OCI-LY1 (cell line): ENCODE measurements around the gene SCAPER.

Source experiments
- H2AFZ ChIP-seq: fragments of 200-600 bp; sonication (generic), shearing (Covaris generic); 2 replicates; pipeline ENCODE4 v1.6.0; 2014; ENCODE audit warnings: antibody characterized with exemption, mild to moderate bottlenecking, low read length
- H3F3A ChIP-seq: fragments of 200-600 bp; sonication (generic), shearing (Covaris generic); 2 replicates; pipeline ENCODE4 v1.6.0; 2014; ENCODE audit warnings: mild to moderate bottlenecking, antibody characterized with exemption, low read length, moderate library complexity; ENCODE audit not compliant: insufficient read depth
- H3K27ac ChIP-seq: fragments of 200-600 bp; sonication (generic); 2 replicates; pipeline ENCODE4 v1.5.1; 2014; ENCODE audit warnings: low read length, mixed run types, mild to moderate bottlenecking, low read depth; ENCODE audit not compliant: poor library complexity, severe bottlenecking
- H3K27me3 ChIP-seq: fragments of 200-600 bp; sonication (generic); 2 replicates; pipeline ENCODE4 v1.6.0; 2014; ENCODE audit warnings: antibody characterized with exemption, mild to moderate bottlenecking, low read length, moderate library complexity; ENCODE audit not compliant: insufficient read depth
- H3K36me3 ChIP-seq: fragments of 200-600 bp; sonication (generic); 2 replicates; pipeline ENCODE4 v1.6.1; 2014; ENCODE audit warnings: mild to moderate bottlenecking, antibody characterized with exemption, low read length, moderate library complexity, mixed read lengths; ENCODE audit not compliant: insufficient read depth
- H3K4me1 ChIP-seq: fragments of 200-600 bp; sonication (generic); 2 replicates; pipeline ENCODE4 v1.5.1; 2014; ENCODE audit warnings: mild to moderate bottlenecking, low read length, moderate library complexity; ENCODE audit not compliant: insufficient read depth, severe bottlenecking
- H3K4me2 ChIP-seq: fragments of 200-600 bp; sonication (generic), shearing (Covaris generic); 2 replicates; pipeline ENCODE4 v1.6.1; 2014; ENCODE audit warnings: low read length
- H3K4me3 ChIP-seq: fragments of 200-600 bp; sonication (generic); 2 replicates; pipeline ENCODE4 v1.5.1; 2014; ENCODE audit warnings: low read length, low read depth, mild to moderate bottlenecking, mixed read lengths; ENCODE audit not compliant: poor library complexity, severe bottlenecking
- H3K79me2 ChIP-seq: fragments of 200-600 bp; shearing (Covaris generic); 2 replicates; pipeline ENCODE4 v1.6.1; 2016; ENCODE audit warnings: mixed run types, low read length, mixed read lengths; ENCODE audit not compliant: insufficient read depth
- H3K9ac ChIP-seq: fragments of 200-600 bp; sonication (generic), shearing (Covaris generic); 2 replicates; pipeline ENCODE4 v1.6.1; 2014; ENCODE audit warnings: mild to moderate bottlenecking, low read length, mixed read lengths
- H3K9me2 ChIP-seq: fragments of 200-600 bp; sonication (generic), shearing (Covaris generic); 2 replicates; pipeline ENCODE4 v1.6.1; 2014; ENCODE audit warnings: low read depth, mild to moderate bottlenecking, low read length, mixed read lengths
- H3K9me3 ChIP-seq: fragments of 200-600 bp; shearing (Covaris generic); 2 replicates; pipeline ENCODE4 v1.6.1; 2014; ENCODE audit warnings: low read length, mixed read lengths
- H4K20me1 ChIP-seq: fragments of 200-600 bp; sonication (generic), shearing (Covaris generic); 2 replicates; pipeline ENCODE4 v1.6.0; 2016; ENCODE audit warnings: mild to moderate bottlenecking, low read length; ENCODE audit not compliant: insufficient read depth
- EZH2 ChIP-seq: fragments of 200-600 bp; sonication (generic), shearing (Covaris generic); IDR thresholded peaks from 2 replicates; pipeline ENCODE4 v1.8.0; 2017; ENCODE audit warnings: borderline replicate concordance, mixed run types, mild to moderate bottlenecking, antibody characterized with exemption, low read length, moderate library complexity, mixed read lengths
- TF ChIP-seq, protein P1 (sequence below): fragments of 200-600 bp; sonication (generic), shearing (Covaris generic); IDR thresholded peaks from 2 replicates; pipeline ENCODE4 v1.5.1; 2017; ENCODE audit warnings: mild to moderate bottlenecking, antibody characterized with exemption, low read length, moderate library complexity, mixed read lengths

SCAPER gene

DNA sequence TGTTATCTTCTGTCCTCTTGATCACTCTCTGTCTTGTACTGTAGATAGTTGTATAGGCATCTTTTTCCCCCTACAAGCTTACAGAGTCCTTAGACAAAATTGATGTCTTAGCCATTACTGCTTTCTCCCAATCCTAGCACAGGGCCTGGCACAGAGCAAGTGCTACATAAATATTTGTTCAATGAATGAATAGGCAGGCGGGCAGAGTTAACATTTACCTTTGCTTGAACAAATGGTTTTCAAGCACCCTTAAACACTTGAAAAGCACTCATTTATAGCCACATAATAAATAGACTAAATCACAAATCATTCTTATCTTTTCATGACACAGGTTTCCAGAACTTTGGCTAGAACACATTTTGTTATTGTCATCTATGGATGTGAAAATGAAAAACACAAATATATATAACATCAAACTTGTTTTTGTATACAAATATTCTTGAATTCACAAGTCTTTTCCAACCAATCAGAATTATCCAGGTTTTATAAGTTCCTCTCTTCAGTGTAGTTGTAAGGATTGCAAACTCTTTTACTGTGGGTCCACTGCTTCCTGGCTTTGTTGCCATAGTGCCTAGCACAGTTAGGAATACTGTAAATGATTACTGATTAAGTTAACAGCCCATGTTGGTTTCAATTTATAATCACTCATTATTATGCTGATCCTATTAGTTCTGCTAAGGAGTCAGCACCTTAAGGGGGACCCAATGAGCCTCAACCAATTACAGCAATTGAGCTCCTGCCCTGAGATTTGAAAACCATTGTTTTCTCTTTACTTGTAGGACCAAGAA is 506.6 kb downstream of the SCAPER start:
- no peaks in the 10 kb centered on the region for H3K9me2 ChIP-seq
- no peaks in the 10 kb centered on the region for H3K79me2 ChIP-seq
- H3K36me3 ChIP-seq: no peaks in the 10 kb centered on the region
- TF ChIP-seq, protein P1, sequence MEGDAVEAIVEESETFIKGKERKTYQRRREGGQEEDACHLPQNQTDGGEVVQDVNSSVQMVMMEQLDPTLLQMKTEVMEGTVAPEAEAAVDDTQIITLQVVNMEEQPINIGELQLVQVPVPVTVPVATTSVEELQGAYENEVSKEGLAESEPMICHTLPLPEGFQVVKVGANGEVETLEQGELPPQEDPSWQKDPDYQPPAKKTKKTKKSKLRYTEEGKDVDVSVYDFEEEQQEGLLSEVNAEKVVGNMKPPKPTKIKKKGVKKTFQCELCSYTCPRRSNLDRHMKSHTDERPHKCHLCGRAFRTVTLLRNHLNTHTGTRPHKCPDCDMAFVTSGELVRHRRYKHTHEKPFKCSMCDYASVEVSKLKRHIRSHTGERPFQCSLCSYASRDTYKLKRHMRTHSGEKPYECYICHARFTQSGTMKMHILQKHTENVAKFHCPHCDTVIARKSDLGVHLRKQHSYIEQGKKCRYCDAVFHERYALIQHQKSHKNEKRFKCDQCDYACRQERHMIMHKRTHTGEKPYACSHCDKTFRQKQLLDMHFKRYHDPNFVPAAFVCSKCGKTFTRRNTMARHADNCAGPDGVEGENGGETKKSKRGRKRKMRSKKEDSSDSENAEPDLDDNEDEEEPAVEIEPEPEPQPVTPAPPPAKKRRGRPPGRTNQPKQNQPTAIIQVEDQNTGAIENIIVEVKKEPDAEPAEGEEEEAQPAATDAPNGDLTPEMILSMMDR: no peak
- TF ChIP-seq EZH2: no peak
- H2AFZ ChIP-seq: no peak overlapping the region
- no peaks in the 10 kb centered on the region for H3F3A ChIP-seq
- no peak overlapping the region for H3K27ac ChIP-seq
- no peaks in the 10 kb centered on the region for H4K20me1 ChIP-seq
- H3K4me2 ChIP-seq: no peak overlapping the region
- no peaks in the 10 kb centered on the region for H3K4me1 ChIP-seq
- H3K4me3 ChIP-seq: no peak overlapping the region
- H3K9ac ChIP-seq: no peak overlapping the region
- no peaks in the 10 kb centered on the region for H3K9me3 ChIP-seq
- no peaks in the 10 kb centered on the region for H3K27me3 ChIP-seq

DNA sequence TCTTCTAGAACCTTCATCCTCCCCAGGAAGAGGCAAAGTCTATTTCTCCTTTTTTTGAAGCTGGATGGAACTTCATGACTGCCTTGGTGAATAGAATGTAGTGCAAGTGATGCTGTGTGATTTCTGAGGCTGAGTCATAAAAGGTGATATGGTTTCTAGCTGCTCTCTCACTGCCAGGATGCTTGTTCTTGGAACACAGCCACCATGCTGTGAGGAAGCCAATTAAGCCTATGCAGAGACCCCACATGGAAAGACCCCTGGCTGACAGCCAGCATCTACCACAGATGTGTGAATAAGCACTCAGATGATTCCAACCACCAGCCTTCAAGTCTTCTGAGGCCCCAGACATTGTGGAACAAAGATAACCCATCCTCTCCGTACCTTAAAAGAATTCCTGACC is 511.5 kb downstream of the SCAPER start:
- H3K9me3 ChIP-seq: no peaks in the 10 kb centered on the region
- no peaks in the 10 kb centered on the region for H3K4me1 ChIP-seq
- TF ChIP-seq EZH2: no peak
- no peaks in the 10 kb centered on the region for H3K27me3 ChIP-seq
- H4K20me1 ChIP-seq: no peaks in the 10 kb centered on the region
- no peak overlapping the region for H3K4me3 ChIP-seq
- H3K4me2 ChIP-seq: no peak overlapping the region
- no peaks in the 10 kb centered on the region for H3F3A ChIP-seq
- no peak overlapping the region for H2AFZ ChIP-seq
- H3K36me3 ChIP-seq: no peaks in the 10 kb centered on the region
- H3K79me2 ChIP-seq: no peaks in the 10 kb centered on the region
- no peak overlapping the region for H3K9ac ChIP-seq
- H3K9me2 ChIP-seq: no peaks in the 10 kb centered on the region
- H3K27ac ChIP-seq: no peak overlapping the region

DNA sequence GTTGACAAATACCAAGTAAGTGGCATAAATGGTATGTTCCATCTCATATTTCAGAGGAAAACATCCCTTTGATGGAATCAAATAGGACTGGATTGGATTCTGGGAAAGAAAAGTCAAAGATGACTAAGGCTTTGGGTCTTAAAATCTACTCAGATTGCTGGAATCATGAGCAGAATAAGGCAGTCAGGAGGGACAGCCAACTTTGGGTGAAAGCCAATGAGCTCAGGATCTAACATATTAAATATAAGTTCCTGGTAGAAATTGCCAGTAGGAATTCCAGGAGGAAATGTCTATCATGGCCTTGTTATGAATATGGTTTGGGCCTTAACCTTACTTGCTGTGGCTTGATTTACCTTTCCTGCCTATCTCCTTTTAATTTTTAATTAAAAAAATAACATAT is 513.3 kb downstream of the SCAPER start:
- Histone ChIP-seq H2AFZ (no peak overlapping the region), H3K27me3 (no peaks in the 10 kb centered on the region), H3K36me3 (no peaks in the 10 kb centered on the region), H3K9me3 (no peaks in the 10 kb centered on the region), H3K9me2 (no peaks in the 10 kb centered on the region), H4K20me1 (no peaks in the 10 kb centered on the region), H3F3A (no peaks in the 10 kb centered on the region), H3K4me2 (no peak overlapping the region), H3K79me2 (no peaks in the 10 kb centered on the region), H3K4me1 (no peaks in the 10 kb centered on the region), H3K9ac (no peak overlapping the region), H3K27ac (no peak overlapping the region), H3K4me3 (no peak overlapping the region)
- no peak for TF ChIP-seq EZH2
- TF ChIP-seq, protein P1: no peak

DNA sequence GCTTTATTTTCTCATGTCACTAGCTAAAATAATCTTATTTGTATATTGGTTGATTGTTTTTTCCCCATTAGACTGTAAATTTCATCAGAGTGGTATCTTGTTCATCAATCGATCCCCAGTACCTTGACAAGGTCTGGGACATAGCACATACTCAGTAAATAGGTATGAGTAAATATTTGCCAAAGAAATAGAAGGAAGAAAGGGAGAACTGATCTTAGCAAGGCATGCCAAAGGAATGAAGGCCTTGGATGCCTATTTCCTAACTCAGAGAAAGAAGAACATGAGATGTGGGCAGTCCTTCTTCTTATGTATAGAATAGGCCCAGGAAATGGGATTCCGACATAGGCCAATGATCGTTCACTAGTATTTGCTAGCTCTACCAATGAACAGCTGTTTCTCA is 513.8 kb downstream of the SCAPER start:
- no peak for TF ChIP-seq EZH2
- TF ChIP-seq, protein P1: no peak
- no peak overlapping the region for H3K4me2 ChIP-seq

More for the DNA sequence above, 513.8 kb downstream of the SCAPER start:
- Histone ChIP-seq H3K27me3 (no peaks in the 10 kb centered on the region), H3K4me3 (no peak overlapping the region), H3K36me3 (no peaks in the 10 kb centered on the region), H3K27ac (no peak overlapping the region), H4K20me1 (no peaks in the 10 kb centered on the region), H3K9me3 (no peaks in the 10 kb centered on the region), H3K9ac (no peak overlapping the region), H3K9me2 (no peaks in the 10 kb centered on the region), H3K79me2 (no peaks in the 10 kb centered on the region), H2AFZ (no peak overlapping the region), H3F3A (no peaks in the 10 kb centered on the region), H3K4me1 (no peaks in the 10 kb centered on the region)
